ENCODE data around the gene SPATA13.
"Not testable (repeated sequence)": the region's sequence is repeated elsewhere in the genome, so short reads cannot be mapped to it uniquely, and the experiment has no call there.

SPATA13 gene

GRCh38 chr13:24202215-24202614 is 41.7 kb downstream of the SPATA13 start:
- no peak for DNase-seq

- peak; percentile 52 for DNase-seq
Observed at GRCh38 chr13:24203273-24203672, 42.8 kb downstream of the SPATA13 start.

- peak; percentile 48 for DNase-seq
Observed at GRCh38 chr13:24203811-24204210, 43.3 kb downstream of the SPATA13 start.

DNA sequence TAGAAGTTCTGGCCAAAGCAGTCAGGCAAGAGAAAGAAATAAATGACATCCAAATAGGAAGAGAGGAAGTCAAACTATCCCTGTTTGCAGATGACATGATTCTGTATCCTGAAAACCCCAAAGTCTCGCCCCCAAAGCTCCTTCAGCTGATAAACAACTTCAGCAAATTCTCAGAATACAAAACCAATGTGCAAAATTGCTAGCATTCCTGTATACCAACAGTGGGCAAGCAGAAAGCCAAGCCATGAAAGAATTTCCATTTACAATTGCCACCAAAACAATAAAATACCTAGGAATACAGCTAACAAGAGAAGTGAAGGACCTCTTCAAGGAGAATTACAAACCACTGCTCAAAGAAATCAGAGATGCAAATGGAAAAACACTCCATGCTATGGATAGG is 44.6 kb downstream of the SPATA13 start:
- not testable (repeated sequence) for DNase-seq

DNA sequence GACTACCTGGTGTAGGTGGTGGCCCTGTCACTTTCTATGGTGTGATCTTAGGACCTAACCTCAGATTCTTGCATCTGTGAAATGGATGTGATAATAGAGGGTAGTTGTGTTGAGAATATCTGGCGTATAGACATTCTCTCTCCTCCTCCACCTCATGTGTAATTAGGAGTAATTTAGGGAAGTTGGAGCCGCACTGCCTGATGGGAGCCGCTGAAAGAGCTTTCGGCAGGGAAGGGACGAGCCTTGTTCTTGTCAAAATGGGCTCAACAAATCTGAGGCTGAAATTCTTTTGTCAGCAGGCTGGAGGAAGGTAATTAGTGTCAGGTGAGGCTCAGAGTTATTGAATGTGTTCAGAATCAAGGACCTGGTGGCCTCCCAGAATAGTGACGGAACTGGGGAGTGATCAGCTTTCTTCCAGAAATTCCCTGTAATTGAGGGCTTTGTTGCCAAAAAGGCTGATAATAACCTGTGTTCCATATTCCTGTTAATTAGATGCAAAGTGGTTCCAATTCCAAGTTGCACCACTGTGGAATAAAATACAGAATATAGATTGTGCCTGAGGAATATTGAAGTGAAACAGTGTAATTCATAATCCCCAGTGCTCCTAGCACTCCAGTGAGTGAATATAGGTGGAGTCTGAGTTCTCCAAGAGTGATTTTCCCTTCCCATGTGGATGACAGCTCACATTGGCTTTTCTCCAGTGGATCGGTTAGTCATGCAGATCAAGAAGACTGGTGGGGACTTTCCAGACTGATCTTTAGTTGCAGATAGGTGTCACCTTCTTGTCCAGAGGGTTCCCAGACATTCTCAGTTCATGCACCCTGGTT is 47.5 kb downstream of the SPATA13 start:
- no peak for DNase-seq

GRCh38 chr13:24209138-24209537 is 48.6 kb downstream of the SPATA13 start:
- no peak for DNase-seq

DNA sequence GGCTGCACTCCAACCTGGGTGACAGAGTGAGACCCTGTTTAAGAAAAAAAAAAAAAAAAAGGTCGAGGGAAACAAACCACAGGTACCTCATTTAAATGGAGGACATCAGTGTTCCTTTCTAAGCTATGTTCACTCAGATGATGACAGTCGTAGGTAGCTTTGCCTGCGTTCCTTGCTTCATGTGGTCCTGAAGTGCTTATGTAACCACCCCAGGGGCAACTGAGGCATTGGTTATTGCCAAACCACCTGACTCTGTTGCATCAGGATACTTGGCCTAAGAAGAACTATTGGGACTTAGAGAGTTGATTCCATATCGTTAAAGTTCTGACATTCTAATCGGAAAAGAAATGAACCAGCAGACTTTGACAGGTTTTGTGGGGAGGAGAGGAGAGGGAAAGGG is 51.7 kb downstream of the SPATA13 start:
- DNase-seq: no peak

GRCh38 chr13:24212674-24213073 is 52.2 kb downstream of the SPATA13 start:
- DNase-seq: no peak

DNA sequence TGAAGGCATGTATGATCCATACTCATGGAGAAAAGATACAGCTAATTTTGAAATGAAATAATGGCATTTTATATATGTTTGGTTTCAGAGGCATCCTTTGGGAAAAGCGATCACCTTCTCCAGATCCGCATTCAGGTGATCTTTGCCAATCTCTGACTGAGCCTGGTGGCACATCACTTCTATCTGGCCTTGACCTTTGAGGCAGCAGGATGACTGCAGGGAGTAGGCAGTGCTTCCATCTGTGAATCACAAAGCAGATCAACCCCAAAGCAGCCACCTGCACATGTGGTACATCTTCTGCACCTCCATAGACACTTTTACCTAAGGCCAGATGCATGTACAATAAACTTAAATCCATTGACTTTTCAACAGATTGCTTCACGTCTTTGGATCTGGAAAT is 53.4 kb downstream of the SPATA13 start:
- no peak for DNase-seq

GRCh38 chr13:24214528-24214927 is 54.0 kb downstream of the SPATA13 start:
- no peak for DNase-seq

GRCh38 chr13:24215126-24215525 is 54.6 kb downstream of the SPATA13 start:
- DNase-seq: peak; percentile 55

- peak; percentile 87 for DNase-seq
Observed at GRCh38 chr13:24215732-24216131, 55.2 kb downstream of the SPATA13 start.

GRCh38 chr13:24216176-24216575 is 55.7 kb downstream of the SPATA13 start:
- DNase-seq: no peak

DNA sequence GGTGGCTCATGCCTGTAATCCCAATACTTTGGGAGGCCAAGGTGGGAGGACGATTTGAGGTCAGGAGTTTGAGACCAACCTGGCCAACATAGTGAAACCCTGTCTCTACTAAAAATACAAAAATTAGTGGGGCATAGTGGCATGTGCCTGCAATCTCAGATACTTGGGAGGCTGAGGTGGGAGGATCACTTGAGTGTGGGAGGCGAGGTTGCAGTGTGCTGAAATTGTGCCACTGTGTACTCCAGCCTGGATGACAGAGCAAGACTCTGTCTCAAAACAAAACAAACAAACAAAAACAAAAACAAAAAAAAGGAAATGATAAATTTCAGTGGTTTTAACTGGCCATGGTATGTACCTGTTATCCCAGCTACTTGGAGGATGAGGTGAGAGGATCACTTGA is 56.3 kb downstream of the SPATA13 start:
- DNase-seq: not testable (repeated sequence)

- peak; percentile 22 for DNase-seq
Observed at GRCh38 chr13:24217601-24218281, 57.2 kb downstream of the SPATA13 start.

- no peak for DNase-seq
Observed at GRCh38 chr13:24218338-24218737, 57.8 kb downstream of the SPATA13 start.

DNA sequence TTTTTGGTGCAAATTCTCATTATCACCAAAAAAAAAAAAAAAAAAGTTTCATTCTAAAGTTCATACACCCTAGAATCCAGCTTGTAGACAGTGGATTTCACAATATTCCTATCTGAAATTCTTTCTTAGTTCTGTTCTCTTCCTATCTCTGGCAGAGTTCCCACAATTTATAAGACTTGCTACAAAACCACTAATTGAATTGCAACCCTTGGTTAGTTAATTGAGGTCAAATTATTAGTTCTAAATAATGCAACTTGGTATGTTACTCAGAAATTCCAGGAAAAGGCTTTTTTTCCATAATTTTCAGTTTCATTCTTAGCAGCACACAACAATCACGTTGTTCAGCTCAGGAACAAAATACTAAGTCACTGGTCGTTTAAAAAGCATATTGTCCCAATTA is 58.5 kb downstream of the SPATA13 start:
- no peak for DNase-seq

- DNase-seq: peak; percentile 66
Observed at GRCh38 chr13:24220086-24220703, 59.7 kb downstream of the SPATA13 start.

- no peak for DNase-seq
Observed at GRCh38 chr13:24221007-24221406, 60.5 kb downstream of the SPATA13 start.

- DNase-seq: no peak
Observed at GRCh38 chr13:24222756-24223155, 62.2 kb downstream of the SPATA13 start.

DNA sequence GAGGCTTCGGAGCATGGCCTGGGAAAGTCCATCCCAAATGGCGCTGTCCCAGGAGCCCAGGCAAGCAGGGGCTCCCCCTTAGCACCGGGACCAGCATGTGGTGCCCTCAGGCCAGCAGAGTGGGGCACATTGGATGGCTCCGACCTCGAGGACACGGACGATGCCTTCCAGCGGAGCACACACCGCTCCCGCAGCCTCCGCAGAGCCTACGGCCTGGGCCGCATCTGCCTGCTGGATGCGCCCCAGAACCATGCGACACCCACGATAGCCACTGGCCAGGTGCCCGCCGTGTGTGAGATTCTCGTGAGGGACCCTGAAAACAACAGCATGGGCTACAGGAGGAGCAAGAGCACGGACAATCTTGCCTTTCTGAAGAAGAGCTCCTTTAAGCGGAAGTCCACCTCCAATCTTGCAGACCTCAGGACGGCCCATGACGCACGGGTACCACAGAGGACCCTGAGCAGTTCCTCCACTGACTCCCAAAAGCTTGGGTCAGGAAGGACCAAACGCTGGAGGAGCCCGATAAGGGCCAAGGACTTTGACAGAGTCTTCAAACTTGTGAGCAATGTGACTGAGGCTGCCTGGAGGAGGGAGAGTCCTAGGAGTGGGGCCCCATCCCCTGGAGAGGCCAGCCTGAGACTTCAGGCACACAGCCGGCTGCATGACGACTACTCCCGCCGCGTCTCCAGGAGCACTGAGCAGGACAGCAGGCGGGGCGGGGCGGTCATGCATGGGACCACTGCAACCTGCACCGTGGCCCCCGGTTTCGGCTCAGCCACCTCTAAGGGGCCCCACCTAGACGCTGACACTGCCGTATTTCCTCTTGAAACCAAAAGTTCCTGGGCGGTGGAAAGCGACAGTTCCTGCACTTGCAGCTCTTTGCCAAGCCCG is 63.1 kb downstream of the SPATA13 start:
- DNase-seq: no peak

DNA sequence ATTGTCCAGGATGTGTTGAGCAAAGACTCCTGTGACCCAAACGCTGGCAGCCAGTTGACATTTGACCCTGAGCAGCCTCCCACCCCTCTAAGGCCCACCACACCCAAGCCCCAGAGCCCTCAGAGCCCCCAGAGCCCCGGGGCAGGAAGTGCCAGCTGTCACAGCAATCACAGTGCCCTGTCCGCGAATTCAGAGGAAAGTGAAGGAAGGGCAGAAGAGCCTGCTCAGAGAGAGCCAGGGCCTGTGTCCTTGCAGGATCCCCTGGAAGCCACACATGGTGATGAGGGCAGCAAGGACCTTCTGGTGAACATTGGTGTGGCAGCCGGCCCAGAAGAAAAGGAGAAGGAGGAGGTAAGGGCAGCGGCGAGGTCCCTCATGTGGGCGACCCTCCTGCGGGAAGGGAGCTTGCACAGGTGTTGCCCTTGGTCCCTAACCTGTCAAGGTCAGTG is 63.7 kb downstream of the SPATA13 start:
- DNase-seq: no peak

DNA sequence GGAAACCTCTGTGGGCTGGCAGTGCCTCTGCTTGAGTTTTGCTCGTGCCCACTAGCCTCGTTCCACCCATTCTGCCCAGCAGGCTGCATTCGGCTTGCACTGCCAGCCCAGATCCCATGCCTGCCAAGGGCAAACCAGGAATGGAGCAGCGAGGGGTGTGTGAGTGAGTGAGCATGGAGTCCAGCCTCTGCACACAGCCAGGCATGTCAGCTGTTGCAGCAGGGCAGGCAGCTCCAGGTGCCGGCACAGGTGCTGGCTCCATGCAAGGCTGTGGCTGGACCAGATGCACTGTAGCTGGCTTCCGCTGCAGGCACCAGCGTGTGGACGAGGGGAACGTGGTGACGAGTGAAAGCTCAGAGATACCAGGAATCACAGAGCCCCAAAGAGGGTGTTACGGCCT is 64.5 kb downstream of the SPATA13 start:
- no peak for DNase-seq
